SK-N-SH treated with all-trans-retinoic acid at 6 μM for 48 hours (cell line): ENCODE results near the gene NPHS1.

Experiments used
- ATAC-seq: fragments of 200-7000 bp; cut with Tn5 transposase; 3 replicates; pipeline ENCODE4 v1.9.1; 2020; ENCODE audit warnings: mild to moderate bottlenecking, moderate library complexity
- ARNTL ChIP-seq: fragments of 450-650 bp; formaldehyde crosslinking; IDR thresholded peaks from 2 replicates; pipeline ENCODE4 v1.5.0; 2020; ENCODE audit warnings: low read depth, mild to moderate bottlenecking, moderate library complexity, borderline replicate concordance
- BACH2 ChIP-seq: fragments of 250-450 bp; sonication (Bioruptor Pico); IDR thresholded peaks from 2 replicates; pipeline ENCODE4 v1.9.0; 2021; ENCODE audit warnings: mild to moderate bottlenecking, borderline replicate concordance
- CREB5 ChIP-seq: fragments of 250-450 bp; sonication (Bioruptor Pico); IDR thresholded peaks from 2 replicates; pipeline ENCODE4 v1.5.1; 2020; ENCODE audit warnings: low read depth, mild to moderate bottlenecking, moderate library complexity
- CSDC2 ChIP-seq: fragments of 250-450 bp; sonication (Bioruptor Pico); IDR thresholded peaks from 2 replicates; pipeline ENCODE4 v1.5.0; 2020; ENCODE audit warnings: mild to moderate bottlenecking, moderate library complexity
- ESRRG ChIP-seq: fragments of 250-450 bp; sonication (Bioruptor Pico); IDR thresholded peaks from 2 replicates; pipeline ENCODE4 v1.6.1; 2021; ENCODE audit warnings: mild to moderate bottlenecking
- GLIS3 ChIP-seq: fragments of 250-450 bp; sonication (Bioruptor Pico); IDR thresholded peaks from 2 replicates; pipeline ENCODE4 v1.5.0; 2020; ENCODE audit warnings: mild to moderate bottlenecking, moderate library complexity
- OSR1 ChIP-seq: fragments of 250-450 bp; sonication (Bioruptor Pico); IDR thresholded peaks from 2 replicates; pipeline ENCODE4 v1.8.0; 2022; ENCODE audit warnings: moderate library complexity, mild to moderate bottlenecking, inconsistent platforms
- PPARA ChIP-seq: fragments of 250-450 bp; sonication (Bioruptor Pico); IDR thresholded peaks from 2 replicates; pipeline ENCODE4 v1.5.0; 2020; ENCODE audit warnings: mild to moderate bottlenecking, borderline replicate concordance
- RARB ChIP-seq: fragments of 250-450 bp; sonication (Bioruptor Pico); IDR thresholded peaks from 2 replicates; pipeline ENCODE4 v1.8.0; 2021; ENCODE audit warnings: mild to moderate bottlenecking, moderate library complexity
- SNAI2 ChIP-seq: fragments of 250-450 bp; sonication (Bioruptor Pico); IDR thresholded peaks from 2 replicates; pipeline ENCODE4 v1.5.0; 2020; ENCODE audit warnings: mild to moderate bottlenecking, moderate library complexity
- TOX ChIP-seq: fragments of 250-450 bp; sonication (Bioruptor Pico); IDR thresholded peaks from 2 replicates; pipeline ENCODE4 v1.8.0; 2021; ENCODE audit warnings: mild to moderate bottlenecking, moderate library complexity, borderline replicate concordance
- ZC3H10 ChIP-seq: fragments of 250-450 bp; sonication (Bioruptor Pico); IDR thresholded peaks from 2 replicates; pipeline ENCODE4 v1.5.1; 2021; ENCODE audit warnings: mild to moderate bottlenecking, moderate library complexity
- ZFP3 ChIP-seq: fragments of 250-450 bp; sonication (Bioruptor Pico); IDR thresholded peaks from 2 replicates; pipeline ENCODE4 v1.5.0; 2020; ENCODE audit warnings: mild to moderate bottlenecking, moderate library complexity
- ZFP30 ChIP-seq: fragments of 450-650 bp; formaldehyde crosslinking; IDR thresholded peaks from 2 replicates; pipeline ENCODE4 v1.5.0; 2022; ENCODE audit warnings: mild to moderate bottlenecking, moderate library complexity
- ZNF565 ChIP-seq: fragments of 450-650 bp; formaldehyde crosslinking; conservative IDR thresholded peaks from 2 replicates; pipeline ENCODE4 v1.5.0; 2020; ENCODE audit warnings: low read depth, mild to moderate bottlenecking, moderate library complexity
- ZNF70 ChIP-seq: fragments of 450-650 bp; formaldehyde crosslinking; IDR thresholded peaks from 2 replicates; pipeline ENCODE4 v1.5.0; 2020; ENCODE audit warnings: mild to moderate bottlenecking, moderate library complexity
- ZNF8 ChIP-seq: fragments of 450-650 bp; formaldehyde crosslinking; IDR thresholded peaks from 2 replicates; pipeline ENCODE4 v1.5.0; 2020; ENCODE audit warnings: mild to moderate bottlenecking, moderate library complexity
- TF ChIP-seq, protein P1 (sequence below): fragments of 250-450 bp; sonication (Bioruptor Pico); IDR thresholded peaks from 2 replicates; pipeline ENCODE4 v1.8.0; 2020; ENCODE audit warnings: mild to moderate bottlenecking, moderate library complexity, borderline replicate concordance
- TF ChIP-seq, protein P2 (sequence below): fragments of 250-450 bp; sonication (Bioruptor Pico); IDR thresholded peaks from 2 replicates; pipeline ENCODE4 v1.8.0; 2021; ENCODE audit warnings: low read depth, mild to moderate bottlenecking, moderate library complexity, borderline replicate concordance
- TF ChIP-seq, protein P3 (sequence below): fragments of 250-450 bp; sonication (Bioruptor Pico); IDR thresholded peaks from 2 replicates; pipeline ENCODE4 v1.5.1; 2021; ENCODE audit warnings: mild to moderate bottlenecking, moderate library complexity
- TF ChIP-seq, protein P4 (sequence below): fragments of 250-450 bp; sonication (Bioruptor Pico); IDR thresholded peaks from 2 replicates; pipeline ENCODE4 v1.5.0; 2020; ENCODE audit warnings: mild to moderate bottlenecking, moderate library complexity

NPHS1 gene

GRCh38 chr19:35848919-35849505 is 3.3 kb downstream of the NPHS1 start (continued):
- TF ChIP-seq CREB5 (CRISPR knock-in tag), result no peak

DNA sequence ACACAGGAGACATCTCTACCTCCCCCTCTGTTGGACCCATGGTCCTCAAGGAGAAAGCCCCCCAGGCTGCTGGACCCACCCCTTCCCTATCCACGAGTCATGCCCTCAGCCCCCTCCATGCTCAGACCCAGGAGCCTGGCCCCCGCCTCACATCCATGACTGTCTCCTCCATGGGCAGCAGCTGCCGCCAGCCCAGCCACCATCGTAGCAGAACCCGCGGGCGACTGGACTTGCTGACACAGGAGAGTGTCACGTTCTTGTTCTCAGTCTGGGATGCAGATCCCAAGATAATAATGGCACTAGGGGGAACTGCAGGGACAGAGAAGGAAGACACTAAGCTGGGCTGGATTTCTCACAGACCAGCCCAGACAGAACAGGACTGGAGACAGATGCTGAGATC is 3.8 kb downstream of the NPHS1 start:
- TF ChIP-seq ZNF8 (CRISPR knock-in tag) (no peak), ZNF70 (no peak), RARB (CRISPR knock-in tag) (no peak), CREB5 (CRISPR knock-in tag) (no peak), ESRRG (CRISPR knock-in tag) (no peak), ZNF565 (CRISPR knock-in tag) (no peak), ARNTL (CRISPR knock-in tag) (no peak), OSR1 (CRISPR knock-in tag) (no peak), PPARA (CRISPR knock-in tag) (no peak), GLIS3 (CRISPR knock-in tag) (no peak), TOX (CRISPR knock-in tag) (no peak), BACH2 (CRISPR knock-in tag) (no peak), CSDC2 (CRISPR knock-in tag) (no peak), SNAI2 (CRISPR knock-in tag) (no peak), ZC3H10 (no peak), ZFP30 (CRISPR knock-in tag) (no peak)
- TF ChIP-seq, protein P1, sequence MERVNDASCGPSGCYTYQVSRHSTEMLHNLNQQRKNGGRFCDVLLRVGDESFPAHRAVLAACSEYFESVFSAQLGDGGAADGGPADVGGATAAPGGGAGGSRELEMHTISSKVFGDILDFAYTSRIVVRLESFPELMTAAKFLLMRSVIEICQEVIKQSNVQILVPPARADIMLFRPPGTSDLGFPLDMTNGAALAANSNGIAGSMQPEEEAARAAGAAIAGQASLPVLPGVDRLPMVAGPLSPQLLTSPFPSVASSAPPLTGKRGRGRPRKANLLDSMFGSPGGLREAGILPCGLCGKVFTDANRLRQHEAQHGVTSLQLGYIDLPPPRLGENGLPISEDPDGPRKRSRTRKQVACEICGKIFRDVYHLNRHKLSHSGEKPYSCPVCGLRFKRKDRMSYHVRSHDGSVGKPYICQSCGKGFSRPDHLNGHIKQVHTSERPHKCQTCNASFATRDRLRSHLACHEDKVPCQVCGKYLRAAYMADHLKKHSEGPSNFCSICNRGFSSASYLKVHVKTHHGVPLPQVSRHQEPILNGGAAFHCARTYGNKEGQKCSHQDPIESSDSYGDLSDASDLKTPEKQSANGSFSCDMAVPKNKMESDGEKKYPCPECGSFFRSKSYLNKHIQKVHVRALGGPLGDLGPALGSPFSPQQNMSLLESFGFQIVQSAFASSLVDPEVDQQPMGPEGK (CRISPR knock-in tag), result no peak
- TF ChIP-seq, protein P2, sequence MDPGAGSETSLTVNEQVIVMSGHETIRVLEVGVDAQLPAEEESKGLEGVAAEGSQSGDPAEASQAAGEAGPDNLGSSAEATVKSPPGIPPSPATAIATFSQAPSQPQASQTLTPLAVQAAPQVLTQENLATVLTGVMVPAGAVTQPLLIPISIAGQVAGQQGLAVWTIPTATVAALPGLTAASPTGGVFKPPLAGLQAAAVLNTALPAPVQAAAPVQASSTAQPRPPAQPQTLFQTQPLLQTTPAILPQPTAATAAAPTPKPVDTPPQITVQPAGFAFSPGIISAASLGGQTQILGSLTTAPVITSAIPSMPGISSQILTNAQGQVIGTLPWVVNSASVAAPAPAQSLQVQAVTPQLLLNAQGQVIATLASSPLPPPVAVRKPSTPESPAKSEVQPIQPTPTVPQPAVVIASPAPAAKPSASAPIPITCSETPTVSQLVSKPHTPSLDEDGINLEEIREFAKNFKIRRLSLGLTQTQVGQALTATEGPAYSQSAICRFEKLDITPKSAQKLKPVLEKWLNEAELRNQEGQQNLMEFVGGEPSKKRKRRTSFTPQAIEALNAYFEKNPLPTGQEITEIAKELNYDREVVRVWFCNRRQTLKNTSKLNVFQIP (CRISPR knock-in tag), result no peak
- TF ChIP-seq, protein P3, sequence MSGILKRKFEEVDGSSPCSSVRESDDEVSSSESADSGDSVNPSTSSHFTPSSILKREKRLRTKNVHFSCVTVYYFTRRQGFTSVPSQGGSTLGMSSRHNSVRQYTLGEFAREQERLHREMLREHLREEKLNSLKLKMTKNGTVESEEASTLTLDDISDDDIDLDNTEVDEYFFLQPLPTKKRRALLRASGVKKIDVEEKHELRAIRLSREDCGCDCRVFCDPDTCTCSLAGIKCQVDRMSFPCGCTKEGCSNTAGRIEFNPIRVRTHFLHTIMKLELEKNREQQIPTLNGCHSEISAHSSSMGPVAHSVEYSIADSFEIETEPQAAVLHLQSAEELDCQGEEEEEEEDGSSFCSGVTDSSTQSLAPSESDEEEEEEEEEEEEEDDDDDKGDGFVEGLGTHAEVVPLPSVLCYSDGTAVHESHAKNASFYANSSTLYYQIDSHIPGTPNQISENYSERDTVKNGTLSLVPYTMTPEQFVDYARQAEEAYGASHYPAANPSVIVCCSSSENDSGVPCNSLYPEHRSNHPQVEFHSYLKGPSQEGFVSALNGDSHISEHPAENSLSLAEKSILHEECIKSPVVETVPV, result no peak
- TF ChIP-seq, protein P4, sequence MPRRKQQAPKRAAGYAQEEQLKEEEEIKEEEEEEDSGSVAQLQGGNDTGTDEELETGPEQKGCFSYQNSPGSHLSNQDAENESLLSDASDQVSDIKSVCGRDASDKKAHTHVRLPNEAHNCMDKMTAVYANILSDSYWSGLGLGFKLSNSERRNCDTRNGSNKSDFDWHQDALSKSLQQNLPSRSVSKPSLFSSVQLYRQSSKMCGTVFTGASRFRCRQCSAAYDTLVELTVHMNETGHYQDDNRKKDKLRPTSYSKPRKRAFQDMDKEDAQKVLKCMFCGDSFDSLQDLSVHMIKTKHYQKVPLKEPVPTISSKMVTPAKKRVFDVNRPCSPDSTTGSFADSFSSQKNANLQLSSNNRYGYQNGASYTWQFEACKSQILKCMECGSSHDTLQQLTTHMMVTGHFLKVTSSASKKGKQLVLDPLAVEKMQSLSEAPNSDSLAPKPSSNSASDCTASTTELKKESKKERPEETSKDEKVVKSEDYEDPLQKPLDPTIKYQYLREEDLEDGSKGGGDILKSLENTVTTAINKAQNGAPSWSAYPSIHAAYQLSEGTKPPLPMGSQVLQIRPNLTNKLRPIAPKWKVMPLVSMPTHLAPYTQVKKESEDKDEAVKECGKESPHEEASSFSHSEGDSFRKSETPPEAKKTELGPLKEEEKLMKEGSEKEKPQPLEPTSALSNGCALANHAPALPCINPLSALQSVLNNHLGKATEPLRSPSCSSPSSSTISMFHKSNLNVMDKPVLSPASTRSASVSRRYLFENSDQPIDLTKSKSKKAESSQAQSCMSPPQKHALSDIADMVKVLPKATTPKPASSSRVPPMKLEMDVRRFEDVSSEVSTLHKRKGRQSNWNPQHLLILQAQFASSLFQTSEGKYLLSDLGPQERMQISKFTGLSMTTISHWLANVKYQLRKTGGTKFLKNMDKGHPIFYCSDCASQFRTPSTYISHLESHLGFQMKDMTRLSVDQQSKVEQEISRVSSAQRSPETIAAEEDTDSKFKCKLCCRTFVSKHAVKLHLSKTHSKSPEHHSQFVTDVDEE (CRISPR knock-in tag), result no peak
- ATAC-seq, result no peak

DNA sequence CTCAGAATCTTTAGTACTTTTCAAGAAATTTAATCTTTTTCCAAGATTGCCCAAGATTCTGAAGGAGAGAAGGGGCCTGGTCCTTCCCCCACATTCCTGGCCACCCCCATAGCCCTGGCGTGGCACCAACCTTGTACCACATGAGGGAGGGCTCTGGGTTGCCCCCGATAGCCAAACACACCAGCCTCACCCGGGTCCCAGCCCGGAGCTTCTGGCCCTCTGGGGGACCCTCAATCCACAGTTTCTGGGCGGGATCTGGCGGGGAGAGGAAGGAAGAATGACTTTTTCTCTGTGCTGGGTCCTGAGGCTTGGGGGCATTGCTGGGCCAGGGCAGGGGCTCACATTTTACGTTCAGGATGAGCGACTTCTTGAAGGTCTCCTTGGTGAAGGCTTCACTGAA is 4.4 kb downstream of the NPHS1 start:
- ATAC-seq, result no peak
- TF ChIP-seq PPARA (CRISPR knock-in tag), result no peak
- TF ChIP-seq ZNF8 (CRISPR knock-in tag), result no peak
- no peak for TF ChIP-seq CREB5 (CRISPR knock-in tag)
- TF ChIP-seq, protein P2 (CRISPR knock-in tag), result no peak
- no peak for TF ChIP-seq CSDC2 (CRISPR knock-in tag)
- no peak for TF ChIP-seq RARB (CRISPR knock-in tag)
- no peak for TF ChIP-seq ZFP3
- TF ChIP-seq ZFP30 (CRISPR knock-in tag), result no peak
- no peak for TF ChIP-seq TOX (CRISPR knock-in tag)
- TF ChIP-seq ESRRG (CRISPR knock-in tag), result no peak
- no peak for TF ChIP-seq GLIS3 (CRISPR knock-in tag)
